ENCODE measurements around the gene KIAA0513. TPM values are rescaled to one million over a fixed set of nuclear protein-coding genes. Genes with fewer than 3 reads are reported as not detected.

The KIAA0513 gene
- total RNA-seq, 2 donors from 2014 or later, result 23.1 to 71.9 TPM

- no peak for DNase-seq
- Histone ChIP-seq H3K4me3 (no peak overlapping the region), H3K4me1 (peaks cover 76% of the 10 kb centered on the region), H3K27me3 (no peaks in the 10 kb centered on the region), H3K9me3 (no peaks in the 10 kb centered on the region), H3K27ac (peak overlapping the region; percentile 69 to 84 (median 78)), H3K36me3 (replicated peaks in 1 of 2; ENCODE audit: insufficient read depth in 1 of 2, low read depth in 2 of 2) (peaks cover 0 to under 1% of the 10 kb centered on the region in 2 donors)
- 8 to 24% methylated on average over 3 of the region's 3 CpGs for WGBS, 2 donors
- intact Hi-C loops (cut with DNase I), result no loop called here
- TF ChIP-seq POLR2A (IDR thresholded peaks at IDR 0.05), result no peak
- TF ChIP-seq, protein P1, sequence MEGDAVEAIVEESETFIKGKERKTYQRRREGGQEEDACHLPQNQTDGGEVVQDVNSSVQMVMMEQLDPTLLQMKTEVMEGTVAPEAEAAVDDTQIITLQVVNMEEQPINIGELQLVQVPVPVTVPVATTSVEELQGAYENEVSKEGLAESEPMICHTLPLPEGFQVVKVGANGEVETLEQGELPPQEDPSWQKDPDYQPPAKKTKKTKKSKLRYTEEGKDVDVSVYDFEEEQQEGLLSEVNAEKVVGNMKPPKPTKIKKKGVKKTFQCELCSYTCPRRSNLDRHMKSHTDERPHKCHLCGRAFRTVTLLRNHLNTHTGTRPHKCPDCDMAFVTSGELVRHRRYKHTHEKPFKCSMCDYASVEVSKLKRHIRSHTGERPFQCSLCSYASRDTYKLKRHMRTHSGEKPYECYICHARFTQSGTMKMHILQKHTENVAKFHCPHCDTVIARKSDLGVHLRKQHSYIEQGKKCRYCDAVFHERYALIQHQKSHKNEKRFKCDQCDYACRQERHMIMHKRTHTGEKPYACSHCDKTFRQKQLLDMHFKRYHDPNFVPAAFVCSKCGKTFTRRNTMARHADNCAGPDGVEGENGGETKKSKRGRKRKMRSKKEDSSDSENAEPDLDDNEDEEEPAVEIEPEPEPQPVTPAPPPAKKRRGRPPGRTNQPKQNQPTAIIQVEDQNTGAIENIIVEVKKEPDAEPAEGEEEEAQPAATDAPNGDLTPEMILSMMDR (IDR thresholded peaks at IDR 0.05), result no peak
- peak; percentile 57 for ATAC-seq
Observed at GRCh38 chr16:84999200-84999599, 28.4 kb upstream of the KIAA0513 start.

DNA sequence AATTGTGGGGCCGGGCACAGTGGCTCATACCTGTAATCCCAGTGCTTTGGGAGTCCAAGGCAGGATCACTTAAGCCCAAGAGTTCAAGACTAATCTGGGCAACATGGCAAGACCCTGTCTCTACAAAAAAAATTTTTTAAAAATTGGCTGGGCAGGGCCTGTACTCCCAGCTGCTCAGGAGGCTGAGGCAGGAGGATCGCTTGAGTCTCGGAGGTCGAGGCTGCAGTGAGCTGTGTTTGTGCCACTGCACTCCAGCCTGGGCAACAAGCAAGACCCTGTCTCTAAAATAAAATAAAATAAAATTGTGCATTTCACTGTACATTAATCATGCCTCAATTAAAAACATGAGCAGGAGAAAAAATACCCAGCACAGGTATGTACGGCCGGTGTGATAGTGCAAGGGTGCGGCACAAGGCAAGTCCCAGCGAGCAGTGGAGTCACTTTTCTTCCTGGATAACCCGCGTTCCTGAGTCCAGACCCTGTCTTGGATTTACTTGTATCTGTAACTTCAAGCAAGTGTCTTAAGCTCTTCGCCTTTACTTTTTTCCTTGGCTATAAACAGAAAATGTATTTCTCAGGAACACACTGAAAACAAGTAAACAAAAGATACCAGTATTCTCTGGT lies 27.6 kb upstream of the KIAA0513 start:
- H3K9me3 ChIP-seq, result no peaks in the 10 kb centered on the region
- intact Hi-C loops (cut with DNase I), result no loop called here
- TF ChIP-seq, protein P1 (IDR thresholded peaks at IDR 0.05), result no peak
- TF ChIP-seq POLR2A (IDR thresholded peaks at IDR 0.05), result no peak
- H3K27ac ChIP-seq, result peak overlapping the region; percentile 69 to 84 (median 76)
- no peak overlapping the region for H3K4me3 ChIP-seq
- no peak for ATAC-seq
- WGBS, 2 donors, result 91 to 92% methylated on average over 11 of the region's 11 CpGs
- no peaks in the 10 kb centered on the region for H3K27me3 ChIP-seq
- no peaks in the 10 kb centered on the region for H3K36me3 ChIP-seq (replicated peaks in 1 of 2; ENCODE audit: insufficient read depth in 1 of 2, low read depth in 2 of 2)
- no peak for DNase-seq
- peaks cover 76% of the 10 kb centered on the region for H3K4me1 ChIP-seq

- intact Hi-C loops (cut with DNase I), result no loop called here
- ATAC-seq, result peak; percentile 45
Observed at GRCh38 chr16:85002099-85002541, 25.5 kb upstream of the KIAA0513 start.

DNA sequence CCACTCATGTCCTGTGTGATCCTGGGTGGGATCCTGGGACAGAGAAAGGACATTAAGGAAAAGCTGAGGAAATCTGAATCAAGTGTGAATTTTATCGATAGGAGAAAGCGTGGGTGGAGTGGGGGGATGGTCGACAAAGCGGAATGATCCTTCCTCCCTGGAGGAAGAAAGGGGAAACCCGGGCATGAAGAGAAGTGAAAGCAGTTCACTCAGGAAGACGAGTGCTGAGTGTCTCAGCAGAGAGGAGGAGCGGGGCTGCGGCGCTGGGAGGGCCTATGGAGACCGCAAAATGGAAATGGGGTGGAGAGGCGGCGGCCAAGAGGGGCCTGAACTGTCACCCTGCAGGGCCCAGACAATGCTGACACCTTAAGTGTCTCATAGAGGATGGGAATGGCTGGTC lies 25.0 kb upstream of the KIAA0513 start:
- intact Hi-C loops (cut with DNase I), result no loop called here
- Histone ChIP-seq H3K9me3 (no peaks in the 10 kb centered on the region), H3K4me1 (peaks cover 89% of the 10 kb centered on the region), H3K36me3 (replicated peaks in 1 of 2; ENCODE audit: insufficient read depth in 1 of 2, low read depth in 2 of 2) (no peaks in the 10 kb centered on the region), H3K4me3 (no peak overlapping the region), H3K27ac (peak overlapping the region; percentile 69 to 84 (median 76)), H3K27me3 (no peaks in the 10 kb centered on the region)
- WGBS, 2 donors, result 64 to 76% methylated on average over 12 of the region's 12 CpGs
- TF ChIP-seq POLR2A (IDR thresholded peaks at IDR 0.05), result no peak
- TF ChIP-seq, protein P1 (IDR thresholded peaks at IDR 0.05), result no peak
- DNase-seq (peak in 1 of 4 donors; percentile 55), ATAC-seq (no peak)

More at GRCh38 chr16:85002099-85002541, 25.5 kb upstream of the KIAA0513 start:
- Histone ChIP-seq H3K9me3 (no peaks in the 10 kb centered on the region), H3K27me3 (no peaks in the 10 kb centered on the region), H3K4me1 (peaks cover 84% of the 10 kb centered on the region), H3K36me3 (replicated peaks in 1 of 2; ENCODE audit: insufficient read depth in 1 of 2, low read depth in 2 of 2) (no peaks in the 10 kb centered on the region), H3K4me3 (no peak overlapping the region), H3K27ac (peak overlapping the region; percentile 69 to 84 (median 76))
- WGBS, 2 donors, result 6 to 11% methylated on average over 10 of the region's 10 CpGs
- TF ChIP-seq, protein P1 (IDR thresholded peaks at IDR 0.05), result no peak
- no peak for TF ChIP-seq POLR2A (IDR thresholded peaks at IDR 0.05)
- DNase-seq, result peak; percentile 40 to 72 (median 52)

DNA sequence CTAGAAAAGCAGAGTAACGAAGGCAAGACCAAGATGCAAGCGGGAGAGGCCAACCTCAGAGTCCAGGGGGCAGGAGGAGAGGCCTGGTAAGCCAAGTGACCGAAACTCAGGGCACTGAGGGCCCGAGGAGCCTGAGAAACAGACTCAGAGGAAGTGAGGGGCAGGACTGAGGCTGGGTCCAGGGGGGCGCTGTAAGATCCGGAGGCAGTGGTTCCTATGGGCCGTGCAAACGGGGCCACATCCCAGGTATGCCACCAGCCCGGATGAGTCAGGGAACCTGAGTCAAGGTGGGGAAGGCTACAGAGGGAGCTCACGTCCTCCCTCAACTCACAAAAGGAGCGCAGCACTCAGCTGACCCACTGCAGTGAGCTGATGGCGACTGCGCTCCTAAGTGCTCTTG lies 24.5 kb upstream of the KIAA0513 start:
- ATAC-seq (no peak), DNase-seq (no peak)
- Histone ChIP-seq H3K36me3 (replicated peaks in 1 of 2; ENCODE audit: insufficient read depth in 1 of 2, low read depth in 2 of 2) (no peaks in the 10 kb centered on the region), H3K9me3 (no peaks in the 10 kb centered on the region), H3K27ac (peak overlapping the region; percentile 69 to 84 (median 76)), H3K4me1 (peaks cover 93% of the 10 kb centered on the region), H3K27me3 (no peaks in the 10 kb centered on the region), H3K4me3 (no peak overlapping the region)
- intact Hi-C loops (cut with DNase I), result no loop called here
- no peak for TF ChIP-seq POLR2A (IDR thresholded peaks at IDR 0.05)
- TF ChIP-seq, protein P1 (IDR thresholded peaks at IDR 0.05), result no peak
- WGBS, 2 donors, result 82 to 87% methylated on average over 13 of the region's 13 CpGs

Data from body of pancreas (tissue), 4 donors.